GM23338 (cell line): Measurements from ENCODE around the gene PLCL1. TPM values are rescaled to one million over a fixed set of nuclear protein-coding genes. Genes with fewer than 3 reads are reported as not detected.

Source experiments
- ATAC-seq: fragments of 200-7000 bp; cut with Tn5 transposase; 3 replicates; pipeline ENCODE4 v1.9.1; 2020
- DNase-seq: peaks from one replicate; pipeline ENCODE4 v3.0.0-alpha.2; 2015; ENCODE audit warnings: low spot score
- H2AFZ ChIP-seq: fragments of 200-600 bp; sonication (generic); 2 replicates; pipeline ENCODE4 v1.8.0; 2016; ENCODE audit warnings: antibody characterized with exemption, mild to moderate bottlenecking, moderate library complexity
- H3F3A ChIP-seq: fragments of 200-600 bp; sonication (generic); replicated peaks from 2 replicates; pipeline ENCODE4 v1.8.0; 2017; ENCODE audit warnings: antibody characterized with exemption, mixed run types, low read depth
- H3K27ac ChIP-seq: fragments of 200-600 bp; sonication (generic); 2 replicates; pipeline ENCODE4 v1.6.1; 2016; ENCODE audit warnings: low read depth
- H3K27me3 ChIP-seq: fragments of 200-600 bp; sonication (generic); 2 replicates; pipeline ENCODE4 v1.8.0; 2016; ENCODE audit warnings: mild to moderate bottlenecking, mixed run types, moderate library complexity; ENCODE audit not compliant: insufficient read depth
- H3K36me3 ChIP-seq: fragments of 200-600 bp; sonication (generic); 2 replicates; pipeline ENCODE4 v1.8.0; 2016; ENCODE audit warnings: mild to moderate bottlenecking; ENCODE audit not compliant: insufficient read depth
- H3K4me1 ChIP-seq: fragments of 200-600 bp; sonication (generic); 2 replicates; pipeline ENCODE4 v1.8.0; 2016; ENCODE audit warnings: mild to moderate bottlenecking, moderate library complexity; ENCODE audit not compliant: insufficient read depth
- H3K4me2 ChIP-seq: fragments of 200-600 bp; sonication (generic); 2 replicates; pipeline ENCODE4 v1.7.1; 2017; ENCODE audit warnings: mixed run types
- H3K4me3 ChIP-seq: fragments of 200-600 bp; sonication (generic); 2 replicates; pipeline ENCODE4 v1.6.1; 2016; ENCODE audit warnings: mixed run types
- H3K79me2 ChIP-seq: fragments of 200-600 bp; sonication (generic); replicated peaks from 2 replicates; pipeline ENCODE4 v1.8.0; 2017; ENCODE audit warnings: mild to moderate bottlenecking; ENCODE audit not compliant: insufficient read depth
- H3K9me2 ChIP-seq: fragments of 200-600 bp; sonication (generic); 2 replicates; pipeline ENCODE4 v1.8.0; 2017; ENCODE audit not compliant: insufficient read depth
- H4K20me1 ChIP-seq: fragments of 200-600 bp; sonication (generic); replicated peaks from 2 replicates; pipeline ENCODE4 v1.8.0; 2017; ENCODE audit warnings: mild to moderate bottlenecking; ENCODE audit not compliant: insufficient read depth
- H3K27ac Mint-ChIP-seq: 2 replicates; pipeline ENCODE4 v1.8.0; 2020; ENCODE audit warnings: inconsistent platforms, mild to moderate bottlenecking, moderate library complexity, mixed read lengths
- H3K27me3 Mint-ChIP-seq: 3 replicates; pipeline ENCODE4 v1.8.0; 2022; ENCODE audit warnings: low read depth, mild to moderate bottlenecking, moderate library complexity, mixed read lengths, inconsistent platforms; ENCODE audit not compliant: insufficient read depth, poor library complexity
- H3K36me3 Mint-ChIP-seq: 3 replicates; pipeline ENCODE4 v1.8.0; 2021; ENCODE audit warnings: low read depth, mild to moderate bottlenecking, inconsistent platforms, moderate library complexity, mixed read lengths
- H3K4me1 Mint-ChIP-seq: 3 replicates; pipeline ENCODE4 v1.8.0; 2020; ENCODE audit warnings: mild to moderate bottlenecking, inconsistent platforms, mixed read lengths
- H3K4me3 Mint-ChIP-seq: 3 replicates; pipeline ENCODE4 v1.8.0; 2021; ENCODE audit warnings: moderate library complexity, mild to moderate bottlenecking, inconsistent platforms, mixed read lengths
- H3K9me3 Mint-ChIP-seq: 3 replicates; pipeline ENCODE4 v1.8.0; 2020; ENCODE audit warnings: moderate library complexity, mild to moderate bottlenecking, inconsistent platforms, mixed read lengths
- CREB1 ChIP-seq: fragments of 250-450 bp; sonication (Bioruptor Pico); IDR thresholded peaks from 2 replicates; pipeline ENCODE4 v1.5.0; 2020; ENCODE audit warnings: low read depth, mild to moderate bottlenecking, moderate library complexity
- EZH2 ChIP-seq: fragments of 200-600 bp; sonication (generic); IDR thresholded peaks from one replicate; pipeline ENCODE4 v1.8.0; 2017; ENCODE audit warnings: antibody characterized with exemption, mild to moderate bottlenecking, low read depth; ENCODE audit not compliant: unreplicated experiment
- JUNB ChIP-seq: IDR thresholded peaks from one replicate; pipeline ENCODE4 v1.6.1; 2016; ENCODE audit warnings: antibody characterized with exemption; ENCODE audit not compliant: unreplicated experiment
- POLR2AphosphoS5 ChIP-seq: IDR thresholded peaks from 2 replicates; pipeline ENCODE4 v1.6.1; 2016; ENCODE audit warnings: antibody characterized with exemption, low read depth
- STAT1 ChIP-seq: IDR thresholded peaks from one replicate; pipeline ENCODE4 v1.6.1; 2016; ENCODE audit warnings: antibody characterized with exemption; ENCODE audit not compliant: unreplicated experiment
- ZNF114 ChIP-seq: fragments of 250-450 bp; sonication (Bioruptor Pico); IDR thresholded peaks from 2 replicates; pipeline ENCODE4 v1.5.0; 2020; ENCODE audit warnings: mild to moderate bottlenecking, moderate library complexity
- ZNF331 ChIP-seq: fragments of 250-450 bp; sonication (Bioruptor Pico); IDR thresholded peaks from 2 replicates; pipeline ENCODE4 v1.5.0; 2020; ENCODE audit warnings: low read depth, mild to moderate bottlenecking, moderate library complexity
- polyA plus RNA-seq: library from polyadenylated mRNA; unstranded; fragments of >200 nt; fragmentation: Nextera tagmentation; extraction: Ambion mirVana; gene quantifications from 2 replicates; pipeline ENCODE4 v1.2.1, GENCODE V29; 2016
- total RNA-seq: library from RNA; depleted of rRNA; stranded (reverse); fragments of >200 nt; shearing (Covaris generic); gene quantifications from 2 replicates; pipeline ENCODE4 v1.2.3, GENCODE V29; 2014
- TF ChIP-seq, protein P1 (sequence below): IDR thresholded peaks from 2 replicates; pipeline ENCODE4 v1.6.1; 2016; ENCODE audit warnings: antibody characterized with exemption
- TF ChIP-seq, protein P2 (sequence below): fragments of 250-450 bp; sonication (Bioruptor Pico); IDR thresholded peaks from 2 replicates; pipeline ENCODE4 v1.5.0; 2020; ENCODE audit warnings: mild to moderate bottlenecking, moderate library complexity
- TF ChIP-seq, protein P3 (sequence below): IDR thresholded peaks from one replicate; pipeline ENCODE4 v1.6.1; 2018; ENCODE audit warnings: antibody characterized with exemption; ENCODE audit not compliant: unreplicated experiment

PLCL1 gene
- total and polyA plus RNA-seq, 2 experiments from 2014 or later = not detected

DNA sequence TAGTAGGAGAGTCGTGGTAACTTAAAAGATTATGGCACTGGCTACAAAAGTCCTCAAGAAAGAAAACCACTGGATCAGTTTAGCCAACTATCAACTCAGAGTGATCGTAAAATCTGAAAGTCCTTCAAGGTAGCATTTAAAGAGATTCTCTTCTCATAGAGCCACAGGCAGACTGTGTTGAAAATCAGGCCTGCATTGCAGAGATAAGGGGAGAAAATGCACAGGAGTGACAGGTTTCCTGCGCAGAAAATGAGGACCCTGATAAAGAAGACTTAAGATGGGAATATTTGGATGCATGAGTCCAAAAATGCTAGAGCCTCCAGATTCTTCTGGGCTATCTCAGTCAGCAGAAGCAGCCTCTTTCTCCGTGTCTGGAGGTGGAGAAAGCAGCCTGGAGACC lies 360.9 kb downstream of the PLCL1 start (continued):
- TF ChIP-seq, protein P1, sequence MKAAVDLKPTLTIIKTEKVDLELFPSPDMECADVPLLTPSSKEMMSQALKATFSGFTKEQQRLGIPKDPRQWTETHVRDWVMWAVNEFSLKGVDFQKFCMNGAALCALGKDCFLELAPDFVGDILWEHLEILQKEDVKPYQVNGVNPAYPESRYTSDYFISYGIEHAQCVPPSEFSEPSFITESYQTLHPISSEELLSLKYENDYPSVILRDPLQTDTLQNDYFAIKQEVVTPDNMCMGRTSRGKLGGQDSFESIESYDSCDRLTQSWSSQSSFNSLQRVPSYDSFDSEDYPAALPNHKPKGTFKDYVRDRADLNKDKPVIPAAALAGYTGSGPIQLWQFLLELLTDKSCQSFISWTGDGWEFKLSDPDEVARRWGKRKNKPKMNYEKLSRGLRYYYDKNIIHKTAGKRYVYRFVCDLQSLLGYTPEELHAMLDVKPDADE = no peak
- TF ChIP-seq POLR2AphosphoS5 = no peak
- TF ChIP-seq ZNF331 (CRISPR knock-in tag) = no peak
- no peak for TF ChIP-seq STAT1
- TF ChIP-seq, protein P2, sequence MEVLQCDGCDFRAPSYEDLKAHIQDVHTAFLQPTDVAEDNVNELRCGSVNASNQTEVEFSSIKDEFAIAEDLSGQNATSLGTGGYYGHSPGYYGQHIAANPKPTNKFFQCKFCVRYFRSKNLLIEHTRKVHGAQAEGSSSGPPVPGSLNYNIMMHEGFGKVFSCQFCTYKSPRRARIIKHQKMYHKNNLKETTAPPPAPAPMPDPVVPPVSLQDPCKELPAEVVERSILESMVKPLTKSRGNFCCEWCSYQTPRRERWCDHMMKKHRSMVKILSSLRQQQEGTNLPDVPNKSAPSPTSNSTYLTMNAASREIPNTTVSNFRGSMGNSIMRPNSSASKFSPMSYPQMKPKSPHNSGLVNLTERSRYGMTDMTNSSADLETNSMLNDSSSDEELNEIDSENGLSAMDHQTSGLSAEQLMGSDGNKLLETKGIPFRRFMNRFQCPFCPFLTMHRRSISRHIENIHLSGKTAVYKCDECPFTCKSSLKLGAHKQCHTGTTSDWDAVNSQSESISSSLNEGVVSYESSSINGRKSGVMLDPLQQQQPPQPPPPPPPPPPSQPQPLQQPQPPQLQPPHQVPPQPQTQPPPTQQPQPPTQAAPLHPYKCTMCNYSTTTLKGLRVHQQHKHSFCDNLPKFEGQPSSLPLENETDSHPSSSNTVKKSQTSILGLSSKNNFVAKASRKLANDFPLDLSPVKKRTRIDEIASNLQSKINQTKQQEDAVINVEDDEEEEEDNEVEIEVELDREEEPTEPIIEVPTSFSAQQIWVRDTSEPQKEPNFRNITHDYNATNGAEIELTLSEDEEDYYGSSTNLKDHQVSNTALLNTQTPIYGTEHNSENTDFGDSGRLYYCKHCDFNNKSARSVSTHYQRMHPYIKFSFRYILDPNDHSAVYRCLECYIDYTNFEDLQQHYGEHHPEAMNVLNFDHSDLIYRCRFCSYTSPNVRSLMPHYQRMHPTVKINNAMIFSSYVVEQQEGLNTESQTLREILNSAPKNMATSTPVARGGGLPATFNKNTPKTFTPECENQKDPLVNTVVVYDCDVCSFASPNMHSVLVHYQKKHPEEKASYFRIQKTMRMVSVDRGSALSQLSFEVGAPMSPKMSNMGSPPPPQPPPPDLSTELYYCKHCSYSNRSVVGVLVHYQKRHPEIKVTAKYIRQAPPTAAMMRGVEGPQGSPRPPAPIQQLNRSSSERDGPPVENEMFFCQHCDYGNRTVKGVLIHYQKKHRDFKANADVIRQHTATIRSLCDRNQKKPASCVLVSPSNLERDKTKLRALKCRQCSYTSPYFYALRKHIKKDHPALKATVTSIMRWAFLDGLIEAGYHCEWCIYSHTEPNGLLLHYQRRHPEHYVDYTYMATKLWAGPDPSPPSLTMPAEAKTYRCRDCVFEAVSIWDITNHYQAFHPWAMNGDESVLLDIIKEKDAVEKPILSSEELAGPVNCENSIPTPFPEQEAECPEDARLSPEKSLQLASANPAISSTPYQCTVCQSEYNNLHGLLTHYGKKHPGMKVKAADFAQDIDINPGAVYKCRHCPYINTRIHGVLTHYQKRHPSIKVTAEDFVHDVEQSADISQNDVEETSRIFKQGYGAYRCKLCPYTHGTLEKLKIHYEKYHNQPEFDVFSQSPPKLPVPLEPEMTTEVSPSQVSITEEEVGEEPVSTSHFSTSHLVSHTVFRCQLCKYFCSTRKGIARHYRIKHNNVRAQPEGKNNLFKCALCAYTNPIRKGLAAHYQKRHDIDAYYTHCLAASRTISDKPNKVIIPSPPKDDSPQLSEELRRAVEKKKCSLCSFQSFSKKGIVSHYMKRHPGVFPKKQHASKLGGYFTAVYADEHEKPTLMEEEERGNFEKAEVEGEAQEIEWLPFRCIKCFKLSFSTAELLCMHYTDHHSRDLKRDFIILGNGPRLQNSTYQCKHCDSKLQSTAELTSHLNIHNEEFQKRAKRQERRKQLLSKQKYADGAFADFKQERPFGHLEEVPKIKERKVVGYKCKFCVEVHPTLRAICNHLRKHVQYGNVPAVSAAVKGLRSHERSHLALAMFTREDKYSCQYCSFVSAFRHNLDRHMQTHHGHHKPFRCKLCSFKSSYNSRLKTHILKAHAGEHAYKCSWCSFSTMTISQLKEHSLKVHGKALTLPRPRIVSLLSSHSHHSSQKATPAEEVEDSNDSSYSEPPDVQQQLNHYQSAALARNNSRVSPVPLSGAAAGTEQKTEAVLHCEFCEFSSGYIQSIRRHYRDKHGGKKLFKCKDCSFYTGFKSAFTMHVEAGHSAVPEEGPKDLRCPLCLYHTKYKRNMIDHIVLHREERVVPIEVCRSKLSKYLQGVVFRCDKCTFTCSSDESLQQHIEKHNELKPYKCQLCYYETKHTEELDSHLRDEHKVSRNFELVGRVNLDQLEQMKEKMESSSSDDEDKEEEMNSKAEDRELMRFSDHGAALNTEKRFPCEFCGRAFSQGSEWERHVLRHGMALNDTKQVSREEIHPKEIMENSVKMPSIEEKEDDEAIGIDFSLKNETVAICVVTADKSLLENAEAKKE (CRISPR knock-in tag) = no peak
- TF ChIP-seq EZH2 = no peak
- TF ChIP-seq JUNB = no peak

DNA sequence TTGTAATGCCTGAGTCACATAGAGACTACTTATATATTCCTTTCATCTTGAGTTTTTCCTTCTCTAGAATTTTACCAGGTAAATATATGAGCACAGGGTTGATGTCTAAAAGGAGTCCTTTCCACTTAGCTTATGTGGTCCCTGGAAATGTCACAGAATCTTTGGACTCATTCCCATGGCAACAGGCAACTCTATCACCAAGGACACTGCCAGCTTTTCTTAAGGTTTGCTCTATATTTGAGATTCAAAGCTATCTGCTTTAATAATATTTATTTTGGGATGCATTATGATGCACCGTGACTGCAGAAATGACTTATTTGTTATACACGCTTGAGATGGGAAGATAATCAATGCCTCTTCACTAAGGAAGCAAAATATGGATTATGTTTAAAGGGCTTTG lies 363.0 kb downstream of the PLCL1 start:
- DNase-seq = no peak
- H3K9me3 Mint-ChIP-seq = no peaks in the 10 kb centered on the region
- H3K4me2 ChIP-seq = no peak overlapping the region

More for the DNA sequence above, 363.0 kb downstream of the PLCL1 start:
- Histone ChIP-seq H3K4me3 (no peak overlapping the region), H3K79me2 (no peaks in the 10 kb centered on the region), H3K36me3 (no peaks in the 10 kb centered on the region), H3K27ac (no peak overlapping the region), H3K4me1 (no peaks in the 10 kb centered on the region), H3K27me3 (no peaks in the 10 kb centered on the region), H4K20me1 (no peaks in the 10 kb centered on the region; the same call in 1 of the 2 replicates), H3F3A (no peaks in the 10 kb centered on the region), H3K9me2 (no peaks in the 10 kb centered on the region), H2AFZ (no peak overlapping the region)
- TF ChIP-seq STAT1 (no peak), JUNB (no peak), CREB1 (CRISPR knock-in tag) (no peak), ZNF114 (no peak), ZNF331 (CRISPR knock-in tag) (no peak)
- TF ChIP-seq, protein P1 = no peak
- TF ChIP-seq, protein P3, sequence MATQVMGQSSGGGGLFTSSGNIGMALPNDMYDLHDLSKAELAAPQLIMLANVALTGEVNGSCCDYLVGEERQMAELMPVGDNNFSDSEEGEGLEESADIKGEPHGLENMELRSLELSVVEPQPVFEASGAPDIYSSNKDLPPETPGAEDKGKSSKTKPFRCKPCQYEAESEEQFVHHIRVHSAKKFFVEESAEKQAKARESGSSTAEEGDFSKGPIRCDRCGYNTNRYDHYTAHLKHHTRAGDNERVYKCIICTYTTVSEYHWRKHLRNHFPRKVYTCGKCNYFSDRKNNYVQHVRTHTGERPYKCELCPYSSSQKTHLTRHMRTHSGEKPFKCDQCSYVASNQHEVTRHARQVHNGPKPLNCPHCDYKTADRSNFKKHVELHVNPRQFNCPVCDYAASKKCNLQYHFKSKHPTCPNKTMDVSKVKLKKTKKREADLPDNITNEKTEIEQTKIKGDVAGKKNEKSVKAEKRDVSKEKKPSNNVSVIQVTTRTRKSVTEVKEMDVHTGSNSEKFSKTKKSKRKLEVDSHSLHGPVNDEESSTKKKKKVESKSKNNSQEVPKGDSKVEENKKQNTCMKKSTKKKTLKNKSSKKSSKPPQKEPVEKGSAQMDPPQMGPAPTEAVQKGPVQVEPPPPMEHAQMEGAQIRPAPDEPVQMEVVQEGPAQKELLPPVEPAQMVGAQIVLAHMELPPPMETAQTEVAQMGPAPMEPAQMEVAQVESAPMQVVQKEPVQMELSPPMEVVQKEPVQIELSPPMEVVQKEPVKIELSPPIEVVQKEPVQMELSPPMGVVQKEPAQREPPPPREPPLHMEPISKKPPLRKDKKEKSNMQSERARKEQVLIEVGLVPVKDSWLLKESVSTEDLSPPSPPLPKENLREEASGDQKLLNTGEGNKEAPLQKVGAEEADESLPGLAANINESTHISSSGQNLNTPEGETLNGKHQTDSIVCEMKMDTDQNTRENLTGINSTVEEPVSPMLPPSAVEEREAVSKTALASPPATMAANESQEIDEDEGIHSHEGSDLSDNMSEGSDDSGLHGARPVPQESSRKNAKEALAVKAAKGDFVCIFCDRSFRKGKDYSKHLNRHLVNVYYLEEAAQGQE = no peak
- H3K36me3 Mint-ChIP-seq = no peaks in the 10 kb centered on the region
- peaks cover 2% of the 10 kb centered on the region for H3K27me3 Mint-ChIP-seq
- H3K4me3 Mint-ChIP-seq = no peak overlapping the region
- no peaks in the 10 kb centered on the region for H3K4me1 Mint-ChIP-seq
- no peak for ATAC-seq
- H3K27ac Mint-ChIP-seq = no peak overlapping the region
